ENCODE measurements around the gene XK. TPM values are rescaled to one million over a fixed set of nuclear protein-coding genes. Genes with fewer than 3 reads are reported as not detected.

The XK gene
- total and polyA plus RNA-seq, 9 of the 15 experiments (the other 6 are each of a cell fraction or from before 2014, with no cell fraction given): 4.0 to 21.6 (median 11.6) TPM

GRCh38 chrX:37711991-37712390, 26.4 kb downstream of the XK start:
- FAIRE-seq (no peak), DNase-seq (ENCODE audit: extremely low read depth in 1 of 4, low spot score in 3 of 4) (no peak), ATAC-seq (no peak)
- Histone ChIP-seq H3K79me2 (ENCODE audit: control insufficient read depth, insufficient read depth, low read length) (peaks cover 30% of the 10 kb centered on the region), H3K9me3 (replicated peaks; ENCODE audit: control insufficient read depth, insufficient read depth, low read depth, low read length) (no peaks in the 10 kb centered on the region), H4K20me1 (replicated peaks; ENCODE audit: control insufficient read depth, insufficient read depth, low read length) (no peaks in the 10 kb centered on the region), H3K4me1 (replicated peaks in 1 of 2; ENCODE audit: control insufficient read depth in 2 of 2, insufficient read depth in 2 of 2, low read length in 2 of 2) (peaks cover 0 to 17% of the 10 kb centered on the region in 2 experiments; a peak in 2 of 5 replicates), H3K4me2 (ENCODE audit: insufficient read depth, low read length) (no peak overlapping the region), H3K4me3 (no peak overlapping the region), H2AFZ (ENCODE audit: low read depth, low read length) (no peak overlapping the region), H3K36me3 (ENCODE audit: control insufficient read depth, insufficient read depth, low read length) (no peaks in the 10 kb centered on the region), H3K27ac (ENCODE audit: extremely low read depth, low read depth, low read length) (no peak overlapping the region), H3K27me3 (ENCODE audit: control insufficient read depth in 2 of 2, insufficient read depth in 2 of 2, low read length in 2 of 2) (no peaks in the 10 kb centered on the region), H3K9me1 (ENCODE audit: control insufficient read depth, insufficient read depth, low read length) (no peaks in the 10 kb centered on the region), H3K9ac (ENCODE audit: insufficient read depth in 1 of 2, low read depth in 2 of 2, low read length in 2 of 2) (no peak overlapping the region)
- WGBS (ENCODE audit: insufficient coverage, low coverage, missing lambda C conversion rate): 28% methylated on average over 3 of the region's 3 CpGs
- ChIA-PET CTCF (ENCODE audit: low intra/inter-chr PET ratio) (no interaction called here), POLR2A (interaction anchor here (1.4 kb wide), 1 partner anchor 21 kb away, joined by 3 read pairs; no protein-coding TSS in a partner anchor)
- in situ Hi-C loops (cut with MboI): no loop called here
- TF ChIP-seq NCOA6 (IDR thresholded peaks at IDR 0.05) (no peak), ZFPM2 (CRISPR knock-in tag; IDR thresholded peaks at IDR 0.05) (no peak), ZNF263 (CRISPR knock-in tag; IDR thresholded peaks at IDR 0.05; ENCODE audit: borderline replicate concordance) (no peak), MYC (IDR thresholded peaks at IDR 0.05; ENCODE audit: low read depth, low read length) (no peak), MYC (CRISPR knock-in tag; IDR thresholded peaks at IDR 0.05; ENCODE audit: borderline replicate concordance, low read depth) (no peak), NONO (IDR thresholded peaks at IDR 0.05; ENCODE audit: low read depth in 2 of 2, low read length in 1 of 2) (no peak)
- intact Hi-C loops (cut with micrococcal nuclease): loop anchor here (10.0 kb wide), 1 partner anchor 137 kb away; the partner anchor contains the start of gene LANCL3
- no TSS peak for BruUV-seq (replicated peaks)

GRCh38 chrX:37712458-37712857, 26.9 kb downstream of the XK start:
- Histone ChIP-seq H2AFZ (ENCODE audit: low read depth, low read length) (no peak overlapping the region), H3K4me3 (no peak overlapping the region), H3K9me3 (replicated peaks; ENCODE audit: control insufficient read depth, insufficient read depth, low read depth, low read length) (no peaks in the 10 kb centered on the region), H4K20me1 (replicated peaks; ENCODE audit: control insufficient read depth, insufficient read depth, low read length) (no peaks in the 10 kb centered on the region), H3K36me3 (ENCODE audit: control insufficient read depth, insufficient read depth, low read length) (no peaks in the 10 kb centered on the region), H3K9ac (ENCODE audit: insufficient read depth in 1 of 2, low read depth in 2 of 2, low read length in 2 of 2) (no peak overlapping the region), H3K4me1 (replicated peaks in 1 of 2; ENCODE audit: control insufficient read depth in 2 of 2, insufficient read depth in 2 of 2, low read length in 2 of 2) (peaks cover 0 to 22% of the 10 kb centered on the region in 2 experiments; a peak in 2 of 5 replicates), H3K79me2 (ENCODE audit: control insufficient read depth, insufficient read depth, low read length) (peaks cover 35% of the 10 kb centered on the region), H3K4me2 (ENCODE audit: insufficient read depth, low read length) (no peak overlapping the region), H3K9me1 (ENCODE audit: control insufficient read depth, insufficient read depth, low read length) (no peaks in the 10 kb centered on the region), H3K27me3 (ENCODE audit: control insufficient read depth in 2 of 2, insufficient read depth in 2 of 2, low read length in 2 of 2) (no peaks in the 10 kb centered on the region), H3K27ac (ENCODE audit: extremely low read depth, low read depth, low read length) (no peak overlapping the region)
- FAIRE-seq (no peak), DNase-seq (ENCODE audit: extremely low read depth in 1 of 4, low spot score in 3 of 4) (no peak), ATAC-seq (no peak)
- POLR2A ChIA-PET: interaction anchor here (1.4 kb wide), 1 partner anchor 21 kb away, joined by 3 read pairs; no protein-coding TSS in a partner anchor
- CTCF ChIA-PET (ENCODE audit: low intra/inter-chr PET ratio): no interaction called here
- intact Hi-C loops (cut with micrococcal nuclease) (loop anchor here (10.0 kb wide), 1 partner anchor 138 kb away; the partner anchor contains the start of gene LANCL3), in situ Hi-C loops (cut with MboI) (no loop called here)
- 44% methylated on average over 3 of the region's 3 CpGs for WGBS (ENCODE audit: insufficient coverage, low coverage, missing lambda C conversion rate)
- no TSS peak for BruUV-seq (replicated peaks)
- no peak for TF ChIP-seq RBM25 (IDR thresholded peaks at IDR 0.05; ENCODE audit: low read depth, low read length, severe bottlenecking)
- TF ChIP-seq MCM2 (IDR thresholded peaks at IDR 0.05; ENCODE audit: low read depth): no peak
- no peak for TF ChIP-seq HMBOX1 (IDR thresholded peaks at IDR 0.05)
- no peak for TF ChIP-seq ZNF583 (CRISPR knock-in tag; IDR thresholded peaks at IDR 0.05)
- no peak for TF ChIP-seq FOXM1 (IDR thresholded peaks at IDR 0.05; ENCODE audit: low read depth)
- no peak for TF ChIP-seq FOXM1 (CRISPR knock-in tag; IDR thresholded peaks at IDR 0.05; ENCODE audit: low read depth)
- no peak for TF ChIP-seq IRF2 (CRISPR knock-in tag; IDR thresholded peaks at IDR 0.05)
- no peak for TF ChIP-seq ZNF184 (CRISPR knock-in tag; IDR thresholded peaks at IDR 0.05)
- no peak for TF ChIP-seq ZKSCAN1 (IDR thresholded peaks at IDR 0.05; ENCODE audit: low read depth, low read length)
- TF ChIP-seq STAT5B (CRISPR knock-in tag; IDR thresholded peaks at IDR 0.05): no peak
- TF ChIP-seq, protein P1, sequence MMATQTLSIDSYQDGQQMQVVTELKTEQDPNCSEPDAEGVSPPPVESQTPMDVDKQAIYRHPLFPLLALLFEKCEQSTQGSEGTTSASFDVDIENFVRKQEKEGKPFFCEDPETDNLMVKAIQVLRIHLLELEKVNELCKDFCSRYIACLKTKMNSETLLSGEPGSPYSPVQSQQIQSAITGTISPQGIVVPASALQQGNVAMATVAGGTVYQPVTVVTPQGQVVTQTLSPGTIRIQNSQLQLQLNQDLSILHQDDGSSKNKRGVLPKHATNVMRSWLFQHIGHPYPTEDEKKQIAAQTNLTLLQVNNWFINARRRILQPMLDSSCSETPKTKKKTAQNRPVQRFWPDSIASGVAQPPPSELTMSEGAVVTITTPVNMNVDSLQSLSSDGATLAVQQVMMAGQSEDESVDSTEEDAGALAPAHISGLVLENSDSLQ (IDR thresholded peaks at IDR 0.05): no peak

Data from K562 (cell line).